Neural cell (in vitro differentiated cells): ENCODE measurements around the gene ZNF787. TPM values are rescaled to one million over a fixed set of nuclear protein-coding genes. Genes with fewer than 3 reads are reported as not detected.

Experiments
- H2AFZ ChIP-seq: fragments of 200-600, 300-800 bp; sonication (generic), shearing (Covaris generic); 2 replicates; pipeline ENCODE4 v1.6.0; 2014; ENCODE audit warnings: low read depth, mild to moderate bottlenecking, antibody characterized with exemption, low read length, moderate library complexity
- H3F3A ChIP-seq: fragments of 200-600 bp; shearing (Covaris generic); 2 replicates; pipeline ENCODE4 v1.6.1; 2016; ENCODE audit warnings: mild to moderate bottlenecking, moderate library complexity, mixed read lengths, antibody characterized with exemption, low read length; ENCODE audit not compliant: insufficient read depth, poor library complexity, severe bottlenecking
- H3K27ac ChIP-seq: fragments of 200-600, 300-800 bp; sonication (generic), shearing (Covaris generic); 2 replicates; pipeline ENCODE4 v1.5.1; 2014; ENCODE audit warnings: mild to moderate bottlenecking, low read length, moderate library complexity
- H3K27me3 ChIP-seq: fragments of 300-800, 200-600 bp; sonication (generic), shearing (Covaris generic); 2 replicates; pipeline ENCODE4 v1.6.0; 2014; ENCODE audit warnings: mild to moderate bottlenecking, low read depth, low read length, moderate library complexity; ENCODE audit not compliant: insufficient read depth
- H3K36me3 ChIP-seq: fragments of 300-800, 200-600 bp; sonication (generic), shearing (Covaris generic); 2 replicates; pipeline ENCODE4 v1.5.1; 2014; ENCODE audit warnings: mild to moderate bottlenecking, antibody characterized with exemption, low read length, moderate library complexity; ENCODE audit not compliant: insufficient read depth
- H3K4me2 ChIP-seq: fragments of 300-800, 200-600 bp; sonication (generic), shearing (Covaris generic); 2 replicates; pipeline ENCODE4 v1.6.0; 2014; ENCODE audit warnings: mild to moderate bottlenecking, low read length
- H3K4me3 ChIP-seq: fragments of 300-800, 200-600 bp; sonication (generic), shearing (Covaris generic); 2 replicates; pipeline ENCODE4 v1.5.1; 2014; ENCODE audit warnings: mild to moderate bottlenecking, low read length, moderate library complexity
- H3K79me2 ChIP-seq: fragments of 200-600 bp; shearing (Covaris generic); replicated peaks from 2 replicates; pipeline ENCODE4 v1.6.0; 2014; ENCODE audit warnings: mild to moderate bottlenecking, low read length, moderate library complexity; ENCODE audit not compliant: insufficient read depth
- H3K9ac ChIP-seq: fragments of 300-800, 200-600 bp; sonication (generic), shearing (Covaris generic); 2 replicates; pipeline ENCODE4 v1.6.1; 2016; ENCODE audit warnings: mild to moderate bottlenecking, low read length, mixed read lengths
- H3K9me2 ChIP-seq: fragments of 200-600 bp; shearing (Covaris generic); 2 replicates; pipeline ENCODE4 v1.6.1; 2016; ENCODE audit warnings: mild to moderate bottlenecking, low read length, mixed read lengths; ENCODE audit not compliant: insufficient read depth
- H3K9me3 ChIP-seq: fragments of 200-600, 300-800 bp; sonication (generic), shearing (Covaris generic); 2 replicates; pipeline ENCODE4 v1.6.1; 2016; ENCODE audit warnings: mild to moderate bottlenecking, mixed run types, low read length, moderate library complexity, mixed read lengths
- H4K20me1 ChIP-seq: fragments of 200-600 bp; shearing (Covaris generic); 2 replicates; pipeline ENCODE4 v1.6.1; 2016; ENCODE audit warnings: mild to moderate bottlenecking, mixed run types; ENCODE audit not compliant: insufficient read depth
- EP300 ChIP-seq: fragments of 450-650 bp; conservative IDR thresholded peaks from 2 replicates; pipeline ENCODE4 v1.6.1; 2014; ENCODE audit warnings: antibody characterized with exemption, mild to moderate bottlenecking, moderate library complexity; ENCODE audit not compliant: poor library complexity, severe bottlenecking
- EZH2 ChIP-seq: fragments of 200-600, 300-800 bp; shearing (Covaris generic), sonication (generic); IDR thresholded peaks from 2 replicates; pipeline ENCODE4 v1.6.1; 2014; ENCODE audit warnings: antibody characterized with exemption, low read length, borderline replicate concordance, mild to moderate bottlenecking; ENCODE audit not compliant: insufficient read depth, poor library complexity, severe bottlenecking
- MXI1 ChIP-seq: fragments of 450-650 bp; conservative IDR thresholded peaks from 2 replicates; pipeline ENCODE4 v1.6.1; 2014; ENCODE audit warnings: antibody characterized with exemption, mild to moderate bottlenecking; ENCODE audit not compliant: poor library complexity, severe bottlenecking
- POLR2AphosphoS5 ChIP-seq: IDR thresholded peaks from 2 replicates; pipeline ENCODE4 v1.6.1; 2012
- RAD21 ChIP-seq: fragments of 450-650 bp; conservative IDR thresholded peaks from 2 replicates; pipeline ENCODE4 v1.6.1; 2014; ENCODE audit warnings: antibody characterized with exemption, mild to moderate bottlenecking, moderate library complexity
- SMC3 ChIP-seq: fragments of 450-650 bp; conservative IDR thresholded peaks from 2 replicates; pipeline ENCODE4 v1.6.1; 2014; ENCODE audit warnings: antibody characterized with exemption, mild to moderate bottlenecking, moderate library complexity; ENCODE audit not compliant: poor library complexity
- TAF1 ChIP-seq: IDR thresholded peaks from 2 replicates; pipeline ENCODE4 v1.6.1; 2012; ENCODE audit warnings: low read depth
- polyA plus RNA-seq: library from polyadenylated mRNA; depleted of rRNA; stranded (reverse); fragments of >200 nt; gene quantifications from 2 replicates; pipeline ENCODE4 v1.2.3, GENCODE V29; 2014
- TF ChIP-seq, protein P1 (sequence below): fragments of 450-650 bp; IDR thresholded peaks from 2 replicates; pipeline ENCODE4 v1.5.1; 2014; ENCODE audit warnings: antibody characterized with exemption, mild to moderate bottlenecking, moderate library complexity; ENCODE audit not compliant: poor library complexity, severe bottlenecking
- TF ChIP-seq, protein P2 (sequence below): IDR thresholded peaks from 2 replicates; pipeline ENCODE4 v1.6.1; 2012; ENCODE audit warnings: borderline replicate concordance

ZNF787 gene
- polyA plus RNA-seq, 1 donor from 2014 or later: 11.4 TPM

GRCh38 chr19:56114778-56115110 lies 6.4 kb downstream of the ZNF787 start:
- no peak for TF ChIP-seq RAD21
- no peak for TF ChIP-seq TAF1
- no peak for TF ChIP-seq POLR2AphosphoS5
- TF ChIP-seq SMC3: no peak
- TF ChIP-seq, protein P1, sequence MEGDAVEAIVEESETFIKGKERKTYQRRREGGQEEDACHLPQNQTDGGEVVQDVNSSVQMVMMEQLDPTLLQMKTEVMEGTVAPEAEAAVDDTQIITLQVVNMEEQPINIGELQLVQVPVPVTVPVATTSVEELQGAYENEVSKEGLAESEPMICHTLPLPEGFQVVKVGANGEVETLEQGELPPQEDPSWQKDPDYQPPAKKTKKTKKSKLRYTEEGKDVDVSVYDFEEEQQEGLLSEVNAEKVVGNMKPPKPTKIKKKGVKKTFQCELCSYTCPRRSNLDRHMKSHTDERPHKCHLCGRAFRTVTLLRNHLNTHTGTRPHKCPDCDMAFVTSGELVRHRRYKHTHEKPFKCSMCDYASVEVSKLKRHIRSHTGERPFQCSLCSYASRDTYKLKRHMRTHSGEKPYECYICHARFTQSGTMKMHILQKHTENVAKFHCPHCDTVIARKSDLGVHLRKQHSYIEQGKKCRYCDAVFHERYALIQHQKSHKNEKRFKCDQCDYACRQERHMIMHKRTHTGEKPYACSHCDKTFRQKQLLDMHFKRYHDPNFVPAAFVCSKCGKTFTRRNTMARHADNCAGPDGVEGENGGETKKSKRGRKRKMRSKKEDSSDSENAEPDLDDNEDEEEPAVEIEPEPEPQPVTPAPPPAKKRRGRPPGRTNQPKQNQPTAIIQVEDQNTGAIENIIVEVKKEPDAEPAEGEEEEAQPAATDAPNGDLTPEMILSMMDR: no peak
- no peak for TF ChIP-seq EZH2
- no peak for TF ChIP-seq MXI1
- TF ChIP-seq, protein P2, sequence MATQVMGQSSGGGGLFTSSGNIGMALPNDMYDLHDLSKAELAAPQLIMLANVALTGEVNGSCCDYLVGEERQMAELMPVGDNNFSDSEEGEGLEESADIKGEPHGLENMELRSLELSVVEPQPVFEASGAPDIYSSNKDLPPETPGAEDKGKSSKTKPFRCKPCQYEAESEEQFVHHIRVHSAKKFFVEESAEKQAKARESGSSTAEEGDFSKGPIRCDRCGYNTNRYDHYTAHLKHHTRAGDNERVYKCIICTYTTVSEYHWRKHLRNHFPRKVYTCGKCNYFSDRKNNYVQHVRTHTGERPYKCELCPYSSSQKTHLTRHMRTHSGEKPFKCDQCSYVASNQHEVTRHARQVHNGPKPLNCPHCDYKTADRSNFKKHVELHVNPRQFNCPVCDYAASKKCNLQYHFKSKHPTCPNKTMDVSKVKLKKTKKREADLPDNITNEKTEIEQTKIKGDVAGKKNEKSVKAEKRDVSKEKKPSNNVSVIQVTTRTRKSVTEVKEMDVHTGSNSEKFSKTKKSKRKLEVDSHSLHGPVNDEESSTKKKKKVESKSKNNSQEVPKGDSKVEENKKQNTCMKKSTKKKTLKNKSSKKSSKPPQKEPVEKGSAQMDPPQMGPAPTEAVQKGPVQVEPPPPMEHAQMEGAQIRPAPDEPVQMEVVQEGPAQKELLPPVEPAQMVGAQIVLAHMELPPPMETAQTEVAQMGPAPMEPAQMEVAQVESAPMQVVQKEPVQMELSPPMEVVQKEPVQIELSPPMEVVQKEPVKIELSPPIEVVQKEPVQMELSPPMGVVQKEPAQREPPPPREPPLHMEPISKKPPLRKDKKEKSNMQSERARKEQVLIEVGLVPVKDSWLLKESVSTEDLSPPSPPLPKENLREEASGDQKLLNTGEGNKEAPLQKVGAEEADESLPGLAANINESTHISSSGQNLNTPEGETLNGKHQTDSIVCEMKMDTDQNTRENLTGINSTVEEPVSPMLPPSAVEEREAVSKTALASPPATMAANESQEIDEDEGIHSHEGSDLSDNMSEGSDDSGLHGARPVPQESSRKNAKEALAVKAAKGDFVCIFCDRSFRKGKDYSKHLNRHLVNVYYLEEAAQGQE: no peak
- no peak for TF ChIP-seq EP300
- Histone ChIP-seq H3K4me2 (no peak overlapping the region), H3F3A (no peaks in the 10 kb centered on the region), H3K79me2 (peaks cover 47% of the 10 kb centered on the region), H3K9ac (no peak overlapping the region), H3K9me3 (no peaks in the 10 kb centered on the region), H3K9me2 (no peaks in the 10 kb centered on the region), H3K4me3 (no peak overlapping the region), H4K20me1 (no peaks in the 10 kb centered on the region), H3K27me3 (no peaks in the 10 kb centered on the region), H3K36me3 (no peaks in the 10 kb centered on the region), H3K27ac (no peak overlapping the region), H2AFZ (no peak overlapping the region)

DNA sequence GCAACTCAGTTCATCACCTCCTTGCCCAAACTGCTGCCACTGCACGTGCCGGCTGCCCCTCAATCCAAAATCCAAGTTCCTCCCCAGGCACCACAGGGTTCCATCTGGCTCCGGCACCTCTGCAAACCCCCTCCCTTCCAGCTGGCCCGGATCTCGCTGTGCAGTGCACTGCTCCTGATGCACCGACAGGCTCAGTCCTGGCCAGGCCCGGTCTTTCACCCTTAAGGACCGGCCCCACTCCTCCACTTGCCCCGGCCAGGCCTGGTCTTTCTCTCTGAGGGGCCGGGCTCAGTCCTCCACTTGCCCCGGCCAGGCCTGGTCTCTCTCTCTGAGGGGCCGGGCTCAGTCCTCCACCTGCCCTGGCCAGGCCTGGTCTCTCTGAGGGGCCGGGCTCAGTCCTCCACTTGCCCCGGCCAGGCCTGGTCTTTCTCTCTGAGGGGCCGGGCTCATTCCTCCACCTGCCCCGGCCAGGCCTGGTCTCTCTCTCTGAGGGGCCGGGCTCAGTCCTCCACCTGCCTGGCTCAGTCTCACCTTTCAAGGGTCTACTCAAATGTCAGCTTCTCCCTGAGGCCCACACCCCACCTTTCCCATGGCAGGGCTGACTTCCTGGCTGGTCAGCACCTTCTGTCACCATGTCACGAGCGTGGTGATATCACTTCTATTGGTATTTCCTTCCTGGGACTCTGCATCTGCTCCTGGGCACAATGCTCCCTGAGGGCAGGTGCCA lies 6.9 kb downstream of the ZNF787 start:
- Histone ChIP-seq H3K9me3 (no peaks in the 10 kb centered on the region), H3K79me2 (peaks cover 42% of the 10 kb centered on the region), H3K9me2 (no peaks in the 10 kb centered on the region), H2AFZ (no peak overlapping the region), H3K27ac (no peak overlapping the region), H3F3A (no peaks in the 10 kb centered on the region), H3K9ac (no peak overlapping the region), H3K27me3 (no peaks in the 10 kb centered on the region), H3K4me3 (no peak overlapping the region), H3K36me3 (no peaks in the 10 kb centered on the region), H4K20me1 (no peaks in the 10 kb centered on the region), H3K4me2 (no peak overlapping the region)
- no peak for TF ChIP-seq MXI1
- TF ChIP-seq, protein P1: no peak
- TF ChIP-seq EZH2: no peak
- TF ChIP-seq SMC3: no peak
- TF ChIP-seq POLR2AphosphoS5: no peak
- no peak for TF ChIP-seq RAD21
- no peak for TF ChIP-seq EP300
- TF ChIP-seq, protein P2: no peak
- no peak for TF ChIP-seq TAF1
